Measurements from ENCODE around the gene CNOT6.

DNA sequence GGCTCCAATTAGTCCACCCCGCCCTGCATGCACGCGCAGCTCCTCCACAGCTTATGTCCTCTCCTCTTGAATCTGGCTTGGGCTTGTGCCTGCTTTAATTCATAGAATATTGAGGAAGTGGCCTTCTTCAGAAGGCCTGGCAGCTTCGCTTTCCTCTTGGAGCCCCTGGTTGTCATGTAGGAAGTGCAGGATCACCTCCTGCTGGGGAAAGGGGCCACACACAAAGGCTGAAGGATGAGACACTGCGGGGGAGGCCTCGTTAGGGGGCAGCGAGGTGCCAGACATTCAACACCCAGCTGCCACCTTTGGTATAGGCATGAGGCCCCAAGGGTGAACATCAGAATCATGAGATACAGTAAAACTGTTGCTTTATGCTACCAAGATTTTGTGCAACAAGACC is 2.7 kb upstream of the CNOT6 start:
- TF ChIP-seq, protein P1, sequence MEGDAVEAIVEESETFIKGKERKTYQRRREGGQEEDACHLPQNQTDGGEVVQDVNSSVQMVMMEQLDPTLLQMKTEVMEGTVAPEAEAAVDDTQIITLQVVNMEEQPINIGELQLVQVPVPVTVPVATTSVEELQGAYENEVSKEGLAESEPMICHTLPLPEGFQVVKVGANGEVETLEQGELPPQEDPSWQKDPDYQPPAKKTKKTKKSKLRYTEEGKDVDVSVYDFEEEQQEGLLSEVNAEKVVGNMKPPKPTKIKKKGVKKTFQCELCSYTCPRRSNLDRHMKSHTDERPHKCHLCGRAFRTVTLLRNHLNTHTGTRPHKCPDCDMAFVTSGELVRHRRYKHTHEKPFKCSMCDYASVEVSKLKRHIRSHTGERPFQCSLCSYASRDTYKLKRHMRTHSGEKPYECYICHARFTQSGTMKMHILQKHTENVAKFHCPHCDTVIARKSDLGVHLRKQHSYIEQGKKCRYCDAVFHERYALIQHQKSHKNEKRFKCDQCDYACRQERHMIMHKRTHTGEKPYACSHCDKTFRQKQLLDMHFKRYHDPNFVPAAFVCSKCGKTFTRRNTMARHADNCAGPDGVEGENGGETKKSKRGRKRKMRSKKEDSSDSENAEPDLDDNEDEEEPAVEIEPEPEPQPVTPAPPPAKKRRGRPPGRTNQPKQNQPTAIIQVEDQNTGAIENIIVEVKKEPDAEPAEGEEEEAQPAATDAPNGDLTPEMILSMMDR (conservative IDR thresholded peaks at IDR 0.05; ENCODE audit: low read depth, low read length), result peak; percentile 37; the same call in 1 of the 2 replicates
- TF ChIP-seq EZH2 (IDR thresholded peaks at IDR 0.05; ENCODE audit: borderline replicate concordance, low read depth, low read length, poor library complexity, severe bottlenecking), result no peak
